ENCODE measurements around the gene PYROXD2. TPM values are rescaled to one million over a fixed set of nuclear protein-coding genes. Genes with fewer than 3 reads are reported as not detected.
A peak's percentile ranks its signal among the peaks of the same experiment; 100 is the strongest.

Gene PYROXD2
- total and polyA plus RNA-seq, 2 of the 13 experiments (the other 11 are each of a cell fraction or from before 2014, with no cell fraction given), result 2.0 to 6.2 TPM

DNA sequence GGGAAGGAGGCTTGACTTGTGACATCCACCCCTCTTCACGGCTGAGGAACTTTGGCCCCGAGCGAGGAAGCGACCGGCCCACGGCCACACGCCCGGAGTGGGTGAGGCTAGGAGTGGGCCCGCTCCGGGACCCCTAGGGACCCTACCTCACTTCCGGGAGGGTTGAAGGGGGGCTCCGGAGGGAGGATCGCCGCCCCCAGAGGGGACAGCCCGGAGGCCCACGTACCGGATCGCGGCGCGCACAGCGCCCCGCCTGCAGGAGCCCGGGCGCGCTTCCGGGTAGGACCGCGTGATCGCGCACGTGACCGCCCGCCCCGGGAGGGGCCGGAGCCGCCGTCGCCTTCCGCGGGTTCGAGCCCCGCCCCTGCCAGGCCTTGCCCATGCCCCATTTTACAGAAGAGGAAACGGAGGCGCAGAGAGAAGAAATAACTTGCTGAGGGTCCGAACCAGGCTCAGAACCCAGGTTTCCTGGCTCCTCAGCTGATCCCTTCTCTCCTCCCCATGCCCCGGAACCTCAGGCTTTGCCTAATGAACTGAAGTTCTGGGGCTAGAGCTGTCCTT is 31.8 kb upstream of the PYROXD2 start, which contains the start of gene HPS1 (continued):
- TF ChIP-seq, protein P1, sequence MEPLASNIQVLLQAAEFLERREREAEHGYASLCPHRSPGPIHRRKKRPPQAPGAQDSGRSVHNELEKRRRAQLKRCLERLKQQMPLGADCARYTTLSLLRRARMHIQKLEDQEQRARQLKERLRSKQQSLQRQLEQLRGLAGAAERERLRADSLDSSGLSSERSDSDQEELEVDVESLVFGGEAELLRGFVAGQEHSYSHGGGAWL (CRISPR knock-in tag; IDR thresholded peaks at IDR 0.05), result no peak
- TF ChIP-seq REXO4 (CRISPR knock-in tag; IDR thresholded peaks at IDR 0.05; ENCODE audit: borderline replicate concordance) (no peak), ATF7-NPFF (CRISPR knock-in tag; IDR thresholded peaks at IDR 0.05; ENCODE audit: low read depth) (peak; percentile 13; the same call in 1 of the 2 replicates), ARHGAP35 (CRISPR knock-in tag; IDR thresholded peaks at IDR 0.05; ENCODE audit: borderline replicate concordance) (no peak; the same call in 1 of the 2 replicates), ZNF317 (CRISPR knock-in tag; IDR thresholded peaks at IDR 0.05) (0 out of 2 replicates have a peak, but pooled peaks have one; percentile 32), ZFAT (CRISPR knock-in tag; conservative IDR thresholded peaks at IDR 0.05) (no peak), TP53 (CRISPR knock-in tag; conservative IDR thresholded peaks at IDR 0.05) (0 out of 2 replicates have a peak, but pooled peaks have one; percentile 51), ZNF703 (CRISPR knock-in tag; IDR thresholded peaks at IDR 0.05; ENCODE audit: borderline replicate concordance) (no peak), GPN1 (CRISPR knock-in tag; IDR thresholded peaks at IDR 0.05; ENCODE audit: borderline replicate concordance) (no peak), ZNF644 (CRISPR knock-in tag; IDR thresholded peaks at IDR 0.05; ENCODE audit: low read depth) (0 out of 2 replicates have a peak, but pooled peaks have one; percentile 8), ZBTB20 (CRISPR knock-in tag; IDR thresholded peaks at IDR 0.05; ENCODE audit: borderline replicate concordance, low read depth) (peak; percentile 50; the same call in 1 of the 2 replicates), JUN (CRISPR knock-in tag; IDR thresholded peaks at IDR 0.05) (no peak), SIX4 (CRISPR knock-in tag; IDR thresholded peaks at IDR 0.05) (no peak), RFX5 (IDR thresholded peaks at IDR 0.05; ENCODE audit: low read depth, low read length) (no peak), STAG1 (CRISPR knock-in tag; IDR thresholded peaks at IDR 0.05) (no peak), MAZ (IDR thresholded peaks at IDR 0.05; ENCODE audit: borderline replicate concordance, low read depth, low read length) (peak; percentile 89), MAZ (CRISPR knock-in tag; IDR thresholded peaks at IDR 0.05; ENCODE audit: low read depth) (peak; percentile 86)
- TF ChIP-seq, protein P2, sequence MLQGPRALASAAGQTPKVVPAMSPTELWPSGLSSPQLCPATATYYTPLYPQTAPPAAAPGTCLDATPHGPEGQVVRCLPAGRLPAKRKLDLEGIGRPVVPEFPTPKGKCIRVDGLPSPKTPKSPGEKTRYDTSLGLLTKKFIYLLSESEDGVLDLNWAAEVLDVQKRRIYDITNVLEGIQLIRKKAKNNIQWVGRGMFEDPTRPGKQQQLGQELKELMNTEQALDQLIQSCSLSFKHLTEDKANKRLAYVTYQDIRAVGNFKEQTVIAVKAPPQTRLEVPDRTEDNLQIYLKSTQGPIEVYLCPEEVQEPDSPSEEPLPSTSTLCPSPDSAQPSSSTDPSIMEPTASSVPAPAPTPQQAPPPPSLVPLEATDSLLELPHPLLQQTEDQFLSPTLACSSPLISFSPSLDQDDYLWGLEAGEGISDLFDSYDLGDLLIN (CRISPR knock-in tag; IDR thresholded peaks at IDR 0.05; ENCODE audit: borderline replicate concordance), result no peak
- TF ChIP-seq, protein P3, sequence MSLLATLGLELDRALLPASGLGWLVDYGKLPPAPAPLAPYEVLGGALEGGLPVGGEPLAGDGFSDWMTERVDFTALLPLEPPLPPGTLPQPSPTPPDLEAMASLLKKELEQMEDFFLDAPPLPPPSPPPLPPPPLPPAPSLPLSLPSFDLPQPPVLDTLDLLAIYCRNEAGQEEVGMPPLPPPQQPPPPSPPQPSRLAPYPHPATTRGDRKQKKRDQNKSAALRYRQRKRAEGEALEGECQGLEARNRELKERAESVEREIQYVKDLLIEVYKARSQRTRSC (CRISPR knock-in tag; IDR thresholded peaks at IDR 0.05; ENCODE audit: low read depth), result no peak
- TF ChIP-seq, protein P4, sequence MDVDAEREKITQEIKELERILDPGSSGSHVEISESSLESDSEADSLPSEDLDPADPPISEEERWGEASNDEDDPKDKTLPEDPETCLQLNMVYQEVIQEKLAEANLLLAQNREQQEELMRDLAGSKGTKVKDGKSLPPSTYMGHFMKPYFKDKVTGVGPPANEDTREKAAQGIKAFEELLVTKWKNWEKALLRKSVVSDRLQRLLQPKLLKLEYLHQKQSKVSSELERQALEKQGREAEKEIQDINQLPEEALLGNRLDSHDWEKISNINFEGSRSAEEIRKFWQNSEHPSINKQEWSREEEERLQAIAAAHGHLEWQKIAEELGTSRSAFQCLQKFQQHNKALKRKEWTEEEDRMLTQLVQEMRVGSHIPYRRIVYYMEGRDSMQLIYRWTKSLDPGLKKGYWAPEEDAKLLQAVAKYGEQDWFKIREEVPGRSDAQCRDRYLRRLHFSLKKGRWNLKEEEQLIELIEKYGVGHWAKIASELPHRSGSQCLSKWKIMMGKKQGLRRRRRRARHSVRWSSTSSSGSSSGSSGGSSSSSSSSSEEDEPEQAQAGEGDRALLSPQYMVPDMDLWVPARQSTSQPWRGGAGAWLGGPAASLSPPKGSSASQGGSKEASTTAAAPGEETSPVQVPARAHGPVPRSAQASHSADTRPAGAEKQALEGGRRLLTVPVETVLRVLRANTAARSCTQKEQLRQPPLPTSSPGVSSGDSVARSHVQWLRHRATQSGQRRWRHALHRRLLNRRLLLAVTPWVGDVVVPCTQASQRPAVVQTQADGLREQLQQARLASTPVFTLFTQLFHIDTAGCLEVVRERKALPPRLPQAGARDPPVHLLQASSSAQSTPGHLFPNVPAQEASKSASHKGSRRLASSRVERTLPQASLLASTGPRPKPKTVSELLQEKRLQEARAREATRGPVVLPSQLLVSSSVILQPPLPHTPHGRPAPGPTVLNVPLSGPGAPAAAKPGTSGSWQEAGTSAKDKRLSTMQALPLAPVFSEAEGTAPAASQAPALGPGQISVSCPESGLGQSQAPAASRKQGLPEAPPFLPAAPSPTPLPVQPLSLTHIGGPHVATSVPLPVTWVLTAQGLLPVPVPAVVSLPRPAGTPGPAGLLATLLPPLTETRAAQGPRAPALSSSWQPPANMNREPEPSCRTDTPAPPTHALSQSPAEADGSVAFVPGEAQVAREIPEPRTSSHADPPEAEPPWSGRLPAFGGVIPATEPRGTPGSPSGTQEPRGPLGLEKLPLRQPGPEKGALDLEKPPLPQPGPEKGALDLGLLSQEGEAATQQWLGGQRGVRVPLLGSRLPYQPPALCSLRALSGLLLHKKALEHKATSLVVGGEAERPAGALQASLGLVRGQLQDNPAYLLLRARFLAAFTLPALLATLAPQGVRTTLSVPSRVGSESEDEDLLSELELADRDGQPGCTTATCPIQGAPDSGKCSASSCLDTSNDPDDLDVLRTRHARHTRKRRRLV (CRISPR knock-in tag; IDR thresholded peaks at IDR 0.05), result no peak
- TF ChIP-seq, protein P5, sequence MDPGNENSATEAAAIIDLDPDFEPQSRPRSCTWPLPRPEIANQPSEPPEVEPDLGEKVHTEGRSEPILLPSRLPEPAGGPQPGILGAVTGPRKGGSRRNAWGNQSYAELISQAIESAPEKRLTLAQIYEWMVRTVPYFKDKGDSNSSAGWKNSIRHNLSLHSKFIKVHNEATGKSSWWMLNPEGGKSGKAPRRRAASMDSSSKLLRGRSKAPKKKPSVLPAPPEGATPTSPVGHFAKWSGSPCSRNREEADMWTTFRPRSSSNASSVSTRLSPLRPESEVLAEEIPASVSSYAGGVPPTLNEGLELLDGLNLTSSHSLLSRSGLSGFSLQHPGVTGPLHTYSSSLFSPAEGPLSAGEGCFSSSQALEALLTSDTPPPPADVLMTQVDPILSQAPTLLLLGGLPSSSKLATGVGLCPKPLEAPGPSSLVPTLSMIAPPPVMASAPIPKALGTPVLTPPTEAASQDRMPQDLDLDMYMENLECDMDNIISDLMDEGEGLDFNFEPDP (CRISPR knock-in tag; conservative IDR thresholded peaks at IDR 0.05), result no peak
